ENCODE data around the gene EHMT1. TPM values are rescaled to one million over a fixed set of nuclear protein-coding genes. Genes with fewer than 3 reads are reported as not detected.

Gene EHMT1
- total RNA-seq, 5 donors from 2014 or later (not counting 1 experiment from before 2014, with no cell fraction given): 113 to 124 (median 121) TPM

GRCh38 chr9:137759649-137760321 is 141.0 kb downstream of the EHMT1 start:
- Mint-ChIP-seq H3K36me3 (peaks cover 65% of the 10 kb centered on the region), H3K9me3 (peaks cover 0 to 8% (median 6%) of the 10 kb centered on the region in 3 donors), H3K27me3 (no peaks in the 10 kb centered on the region), H3K4me3 (no peak overlapping the region), H3K27ac (peak overlapping the region; percentile 39 to 76), H3K4me1 (peaks cover 29 to 62% (median 43%) of the 10 kb centered on the region in 3 donors)
- Histone ChIP-seq H3K9me3 (peaks cover 3% of the 10 kb centered on the region), H3K4me3 (ENCODE audit: control insufficient read depth in 1 of 2, extremely low read depth in 1 of 2, low read length in 1 of 2) (no peak overlapping the region), H3K36me3 (ENCODE audit: control insufficient read depth in 2 of 2, extremely low read depth in 1 of 2, insufficient read depth in 1 of 2, low read length in 1 of 2) (peaks cover 37 to 65% of the 10 kb centered on the region in 2 donors), H3K27me3 (replicated peaks in 1 of 2; ENCODE audit: control insufficient read depth in 2 of 2, extremely low read depth in 1 of 2, insufficient read depth in 2 of 2, low read length in 1 of 2) (no peaks in the 10 kb centered on the region), H3K4me1 (ENCODE audit: control insufficient read depth in 1 of 2, extremely low read depth in 1 of 2, insufficient read depth in 2 of 2, low read length in 2 of 2) (peaks cover 0 to 36% of the 10 kb centered on the region in 2 experiments), H3K27ac (ENCODE audit: low read length) (no peak overlapping the region)
- 96% methylated on average over 19 of the region's 24 CpGs for WGBS (ENCODE audit: insufficient coverage)
- no peak for DNase-seq
- POLR2A ChIA-PET: no interaction called here
- no peak for ATAC-seq (replicated peaks in 1 of 4)
- CTCF ChIA-PET: no interaction called here

- Mint-ChIP-seq H3K36me3 (peaks cover 59% of the 10 kb centered on the region), H3K27ac (peak overlapping the region; percentile 66)
- CTCF ChIA-PET: no interaction called here
Observed at GRCh38 chr9:137760426-137760825, 141.6 kb downstream of the EHMT1 start.

GRCh38 chr9:137761032-137761431 is 142.2 kb downstream of the EHMT1 start:
- H3K9me3 Mint-ChIP-seq: no peaks in the 10 kb centered on the region
- peak overlapping the region; percentile 66 for H3K27ac Mint-ChIP-seq
- no peaks in the 10 kb centered on the region for H3K27me3 ChIP-seq (replicated peaks in 1 of 2; ENCODE audit: control insufficient read depth in 2 of 2, extremely low read depth in 1 of 2, insufficient read depth in 2 of 2, low read length in 1 of 2)
- peak in 2 of 35 experiments; percentile 16 to 54 for DNase-seq
- 50% methylated on average over 3 of the region's 7 CpGs for WGBS (ENCODE audit: insufficient coverage)
- peaks cover 57% of the 10 kb centered on the region for H3K36me3 Mint-ChIP-seq
- no peaks in the 10 kb centered on the region for H3K27me3 Mint-ChIP-seq
- POLR2A ChIA-PET: no interaction called here
- H3K36me3 ChIP-seq (ENCODE audit: control insufficient read depth in 2 of 2, extremely low read depth in 1 of 2, insufficient read depth in 1 of 2, low read length in 1 of 2): peaks cover 35 to 62% of the 10 kb centered on the region in 2 donors
- CTCF ChIA-PET: no interaction called here
- no peak overlapping the region for H3K4me3 ChIP-seq (ENCODE audit: control insufficient read depth in 1 of 2, extremely low read depth in 1 of 2, low read length in 1 of 2)
- no peak overlapping the region for H3K4me3 Mint-ChIP-seq
- peak in 1 of 4 experiments; percentile 79 for ATAC-seq (replicated peaks in 1 of 4)
- H3K9me3 ChIP-seq: no peaks in the 10 kb centered on the region
- H3K27ac ChIP-seq (ENCODE audit: low read length): no peak overlapping the region
- peaks cover 28 to 62% (median 46%) of the 10 kb centered on the region in 3 donors for H3K4me1 Mint-ChIP-seq
- peaks cover 0 to 36% of the 10 kb centered on the region in 2 experiments for H3K4me1 ChIP-seq (ENCODE audit: control insufficient read depth in 1 of 2, extremely low read depth in 1 of 2, insufficient read depth in 2 of 2, low read length in 2 of 2)

More at GRCh38 chr9:137760426-137760825, 141.6 kb downstream of the EHMT1 start:
- H3K9me3 ChIP-seq: no peaks in the 10 kb centered on the region
- no peak overlapping the region for H3K27ac ChIP-seq (ENCODE audit: low read length)
- Mint-ChIP-seq H3K27me3 (no peaks in the 10 kb centered on the region), H3K9me3 (peaks cover 0 to 4% (median under 1%) of the 10 kb centered on the region in 3 donors), H3K4me1 (peaks cover 29 to 62% (median 43%) of the 10 kb centered on the region in 3 donors), H3K4me3 (no peak overlapping the region)
- H3K36me3 ChIP-seq (ENCODE audit: control insufficient read depth in 2 of 2, extremely low read depth in 1 of 2, insufficient read depth in 1 of 2, low read length in 1 of 2): peaks cover 32 to 63% of the 10 kb centered on the region in 2 donors
- DNase-seq (no peak), ATAC-seq (replicated peaks in 1 of 4) (no peak)
- H3K27me3 ChIP-seq (replicated peaks in 1 of 2; ENCODE audit: control insufficient read depth in 2 of 2, extremely low read depth in 1 of 2, insufficient read depth in 2 of 2, low read length in 1 of 2): no peaks in the 10 kb centered on the region
- POLR2A ChIA-PET: no interaction called here
- no peak overlapping the region for H3K4me3 ChIP-seq (ENCODE audit: control insufficient read depth in 1 of 2, extremely low read depth in 1 of 2, low read length in 1 of 2)
- H3K4me1 ChIP-seq (ENCODE audit: control insufficient read depth in 1 of 2, extremely low read depth in 1 of 2, insufficient read depth in 2 of 2, low read length in 2 of 2): peaks cover 0 to 36% of the 10 kb centered on the region in 2 experiments
- 98% methylated on average over 12 of the region's 12 CpGs for WGBS (ENCODE audit: insufficient coverage)

- 87% methylated on average over 9 of the region's 9 CpGs for WGBS (ENCODE audit: insufficient coverage)
- Mint-ChIP-seq H3K9me3 (no peaks in the 10 kb centered on the region), H3K27ac (peak overlapping the region in 1 of 2 donors; percentile 26), H3K4me1 (peaks cover 22 to 55% (median 39%) of the 10 kb centered on the region in 3 donors), H3K4me3 (no peak overlapping the region), H3K36me3 (peaks cover 53% of the 10 kb centered on the region), H3K27me3 (no peaks in the 10 kb centered on the region)
- no peak for DNase-seq
- Histone ChIP-seq H3K9me3 (no peaks in the 10 kb centered on the region), H3K4me1 (ENCODE audit: control insufficient read depth in 1 of 2, extremely low read depth in 1 of 2, insufficient read depth in 2 of 2, low read length in 2 of 2) (peaks cover 0 to 35% of the 10 kb centered on the region in 2 experiments), H3K27ac (ENCODE audit: low read length) (no peak overlapping the region), H3K4me3 (ENCODE audit: control insufficient read depth in 1 of 2, extremely low read depth in 1 of 2, low read length in 1 of 2) (no peak overlapping the region), H3K27me3 (replicated peaks in 1 of 2; ENCODE audit: control insufficient read depth in 2 of 2, extremely low read depth in 1 of 2, insufficient read depth in 2 of 2, low read length in 1 of 2) (no peaks in the 10 kb centered on the region), H3K36me3 (ENCODE audit: control insufficient read depth in 2 of 2, extremely low read depth in 1 of 2, insufficient read depth in 1 of 2, low read length in 1 of 2) (peaks cover 42 to 67% of the 10 kb centered on the region in 2 donors)
- no peak for ATAC-seq (replicated peaks in 1 of 4)
- CTCF ChIA-PET: no interaction called here
- POLR2A ChIA-PET: no interaction called here
Observed at GRCh38 chr9:137761793-137762192, 143.0 kb downstream of the EHMT1 start.

- Histone ChIP-seq H3K4me3 (ENCODE audit: control insufficient read depth in 1 of 2, extremely low read depth in 1 of 2, low read length in 1 of 2) (no peak overlapping the region), H3K36me3 (ENCODE audit: control insufficient read depth in 2 of 2, extremely low read depth in 1 of 2, insufficient read depth in 1 of 2, low read length in 1 of 2) (peaks cover 46 to 69% of the 10 kb centered on the region in 2 donors), H3K9me3 (no peaks in the 10 kb centered on the region), H3K4me1 (ENCODE audit: control insufficient read depth in 1 of 2, extremely low read depth in 1 of 2, insufficient read depth in 2 of 2, low read length in 2 of 2) (peaks cover 0 to 29% of the 10 kb centered on the region in 2 experiments), H3K27ac (ENCODE audit: low read length) (no peak overlapping the region), H3K27me3 (replicated peaks in 1 of 2; ENCODE audit: control insufficient read depth in 2 of 2, extremely low read depth in 1 of 2, insufficient read depth in 2 of 2, low read length in 1 of 2) (no peaks in the 10 kb centered on the region)
- ChIA-PET CTCF (interaction anchor here in 1 of 2 donors (0.7 kb wide), 1 partner anchor 93 kb away, joined by 3 read pairs; no protein-coding TSS in a partner anchor), POLR2A (no interaction called here)
- WGBS (ENCODE audit: insufficient coverage): 90% methylated on average over 21 of the region's 21 CpGs
- peak in 1 of 4 experiments; percentile 29 for ATAC-seq (replicated peaks in 1 of 4)
- no peaks in the 10 kb centered on the region for H3K9me3 Mint-ChIP-seq
- H3K4me1 Mint-ChIP-seq: peaks cover 18 to 47% (median 32%) of the 10 kb centered on the region in 3 donors
- H3K4me3 Mint-ChIP-seq: no peak overlapping the region
- H3K27me3 Mint-ChIP-seq: no peaks in the 10 kb centered on the region
- no peak for DNase-seq
- peaks cover 57% of the 10 kb centered on the region for H3K36me3 Mint-ChIP-seq
- peak overlapping the region; percentile 26 to 81 for H3K27ac Mint-ChIP-seq
Observed at GRCh38 chr9:137762414-137763061, 143.7 kb downstream of the EHMT1 start.

GRCh38 chr9:137763271-137763955 is 144.6 kb downstream of the EHMT1 start:
- peaks cover 53% of the 10 kb centered on the region for H3K36me3 Mint-ChIP-seq
- Histone ChIP-seq H3K27ac (ENCODE audit: low read length) (no peak overlapping the region), H3K4me1 (ENCODE audit: control insufficient read depth in 1 of 2, extremely low read depth in 1 of 2, insufficient read depth in 2 of 2, low read length in 2 of 2) (peaks cover 0 to 21% of the 10 kb centered on the region in 2 experiments), H3K36me3 (ENCODE audit: control insufficient read depth in 2 of 2, extremely low read depth in 1 of 2, insufficient read depth in 1 of 2, low read length in 1 of 2) (peaks cover 46 to 66% of the 10 kb centered on the region in 2 donors), H3K27me3 (replicated peaks in 1 of 2; ENCODE audit: control insufficient read depth in 2 of 2, extremely low read depth in 1 of 2, insufficient read depth in 2 of 2, low read length in 1 of 2) (no peaks in the 10 kb centered on the region), H3K9me3 (no peaks in the 10 kb centered on the region), H3K4me3 (ENCODE audit: control insufficient read depth in 1 of 2, extremely low read depth in 1 of 2, low read length in 1 of 2) (no peak overlapping the region)
- no peak overlapping the region for H3K27ac Mint-ChIP-seq
- no peaks in the 10 kb centered on the region for H3K9me3 Mint-ChIP-seq
- DNase-seq (no peak), ATAC-seq (replicated peaks in 1 of 4) (no peak)
- WGBS (ENCODE audit: insufficient coverage): 95% methylated on average over 28 of the region's 29 CpGs
- H3K4me3 Mint-ChIP-seq: no peak overlapping the region
- POLR2A ChIA-PET: no interaction called here
- CTCF ChIA-PET: no interaction called here
- no peaks in the 10 kb centered on the region for H3K27me3 Mint-ChIP-seq
- H3K4me1 Mint-ChIP-seq: peaks cover 14 to 39% (median 23%) of the 10 kb centered on the region in 3 donors

Measured in T-cell (primary cell).